Left lung (tissue), 14 donors: ENCODE data around the gene COA8. TPM values are rescaled to one million over a fixed set of nuclear protein-coding genes. Genes with fewer than 3 reads are reported as not detected.

Source experiments
- ATAC-seq: fragments of 200-7000 bp; cut with Tn5 transposase; one replicate; pipeline ENCODE4 v1.9.1; 2020; ENCODE audit warnings: moderate library complexity
- DNase-seq, 4 donors: peaks; one replicate each; pipeline ENCODE4 v3.0.0-alpha.2; 2013 to 2020
- H3K27ac ChIP-seq, 2 donors: fragments of 200-600 bp; sonication (generic) in 1 of 2; one replicate each; pipeline versions ENCODE4 v1.5.0 to v1.8.0; 2020 to 2021
- H3K27me3 ChIP-seq, 2 donors: fragments of 200-600 bp; sonication (generic) in 1 of 2; one replicate each; pipeline versions ENCODE4 v1.5.0 to v1.8.0; 2020 to 2021
- H3K36me3 ChIP-seq, 2 donors: fragments of 200-600 bp; sonication (generic) in 1 of 2; one replicate each; pipeline versions ENCODE4 v1.5.0 to v1.8.0; 2020 to 2021
- H3K4me1 ChIP-seq, 2 donors: fragments of 200-600 bp; one replicate each; pipeline ENCODE4 v1.8.0; 2021
- H3K4me3 ChIP-seq, 2 donors: fragments of 200-600 bp; sonication (generic) in 1 of 2; one replicate each; pipeline versions ENCODE4 v1.5.0 to v1.8.0; 2020 to 2021; ENCODE audit warnings: mild to moderate bottlenecking in 1 of 2
- H3K9me3 ChIP-seq, 2 donors: fragments of 200-600 bp; sonication (generic) in 1 of 2; one replicate each; pipeline versions ENCODE4 v1.5.0 to v1.8.0; 2020 to 2021
- intact Hi-C, 2 donors: fragments of 100-400 bp; cut with DNase I; formaldehyde crosslinking; loops; one replicate each; pipeline versions ENCODE4 v1.11.2 to v1.14.2; 2022
- long read RNA-seq, 12 donors: library from polyadenylated mRNA in 2 of 12; unstranded in 2 of 12; transcript quantifications; one replicate each; pipeline ENCODE4 v2.0.0 and lab custom pipeline, GENCODE V29; 2019 to 2026
- polyA plus RNA-seq, 6 donors: library from polyadenylated mRNA; unstranded; fragments of 120-200 nt; gene quantifications; one replicate each; pipeline ENCODE4 v1.2.1, GENCODE V29; 2013; ENCODE audit not compliant: insufficient read length in 6 of 6
- total RNA-seq, 2 donors: library from RNA; stranded (reverse); fragmentation: NEBNext Ultra II Directional; extraction: Animal tissue kit (Norgen Biotek cat#: 25700); gene quantifications; one replicate each; pipeline ENCODE4 v1.2.1, GENCODE V29; 2021
- TF ChIP-seq, protein P1 (sequence below), 2 donors: fragments of 200-600 bp; sonication (generic) in 1 of 2; IDR thresholded peaks; one replicate each; pipeline versions ENCODE4 v1.5.0 to v1.8.0; 2021; ENCODE audit warnings: antibody characterized with exemption in 2 of 2
- donor health status: DM: no; HTN: yes; CAD: no.
- donor health status: DM: no; HTN: no; CAD: no.

Gene COA8, protein sequence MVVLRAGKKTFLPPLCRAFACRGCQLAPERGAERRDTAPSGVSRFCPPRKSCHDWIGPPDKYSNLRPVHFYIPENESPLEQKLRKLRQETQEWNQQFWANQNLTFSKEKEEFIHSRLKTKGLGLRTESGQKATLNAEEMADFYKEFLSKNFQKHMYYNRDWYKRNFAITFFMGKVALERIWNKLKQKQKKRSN
- total RNA-seq = 10 to 100 TPM; 35.1 to 35.6 TPM
- 10 to 100 TPM; 33.2 to 41.7 (median 38.7) TPM for polyA plus RNA-seq
- long read RNA-seq, donor 1, transcript APOPT1-201 (5 exons, 2,523 nt) = major isoform, 20 of 31 reads
- long read RNA-seq, donor 1, transcript APOPT1-202 (3 exons, 575 nt) = minor isoform, 5 of 31 reads
- long read RNA-seq, donor 1, partial matches to known transcripts = 0 of 31 reads
- long read RNA-seq, donor 1, other reads (novel, unspliced or antisense) = 0 of 31 reads
- long read RNA-seq, donor 2, transcript APOPT1-202 (3 exons, 575 nt) = minor isoform, 8 of 25 reads
- long read RNA-seq, donor 2, transcript APOPT1-201 (5 exons, 2,523 nt) = major isoform, 15 of 25 reads
- long read RNA-seq, donor 2, partial matches to known transcripts = 0 of 25 reads
- long read RNA-seq, donor 2, other reads (novel, unspliced or antisense) = 0 of 25 reads
- long read RNA-seq, donor 3, transcript APOPT1-202 (3 exons, 575 nt) = minor isoform, 8 of 25 reads
- long read RNA-seq, donor 3, transcript APOPT1-201 (5 exons, 2,523 nt) = major isoform, 15 of 25 reads
- long read RNA-seq, donor 3, partial matches to known transcripts = 0 of 25 reads
- long read RNA-seq, donor 3, other reads (novel, unspliced or antisense) = 0 of 25 reads
- long read RNA-seq, donor 4, transcript APOPT1-207 (5 exons, 906 nt) = minor isoform, 6 of 30 reads
- long read RNA-seq, donor 4, transcript APOPT1-201 (5 exons, 2,523 nt) = major isoform, 14 of 30 reads
- long read RNA-seq, donor 4, partial matches to known transcripts = 2 of 30 reads
- long read RNA-seq, donor 4, other reads (novel, unspliced or antisense) = 6 of 30 reads
- long read RNA-seq, donor 5, transcript APOPT1-202 (3 exons, 575 nt) = minor isoform, 6 of 34 reads
- long read RNA-seq, donor 5, transcript APOPT1-201 (5 exons, 2,523 nt) = major isoform, 25 of 34 reads
- long read RNA-seq, donor 5, partial matches to known transcripts = 0 of 34 reads
- long read RNA-seq, donor 5, other reads (novel, unspliced or antisense) = 0 of 34 reads
- long read RNA-seq, donor 6, transcript APOPT1-202 (3 exons, 575 nt) = minor isoform, 11 of 58 reads
- long read RNA-seq, donor 6, transcript APOPT1-203 (4 exons, 782 nt) = minor isoform, 6 of 58 reads
- long read RNA-seq, donor 6, transcript APOPT1-201 (5 exons, 2,523 nt) = major isoform, 27 of 58 reads
- long read RNA-seq, donor 6, partial matches to known transcripts = 11 of 58 reads
- long read RNA-seq, donor 6, other reads (novel, unspliced or antisense) = 0 of 58 reads
- long read RNA-seq, donor 7, transcript APOPT1-201 (5 exons, 2,523 nt) = major isoform, 15 of 19 reads
- long read RNA-seq, donor 7, partial matches to known transcripts = 0 of 19 reads
- long read RNA-seq, donor 7, other reads (novel, unspliced or antisense) = 0 of 19 reads
- long read RNA-seq, donor 8, transcript APOPT1-201 (5 exons, 2,523 nt) = major isoform, 12 of 16 reads
- long read RNA-seq, donor 8, partial matches to known transcripts = 0 of 16 reads
- long read RNA-seq, donor 8, other reads (novel, unspliced or antisense) = 0 of 16 reads
- long read RNA-seq, donor 9, partial matches to known transcripts = 0 of 1 reads
- long read RNA-seq, donor 9, other reads (novel, unspliced or antisense) = 0 of 1 reads
- long read RNA-seq, donor 10, transcript APOPT1-201 (5 exons, 2,523 nt) = major isoform, 17 of 23 reads
- long read RNA-seq, donor 10, partial matches to known transcripts = 1 of 23 reads
- long read RNA-seq, donor 10, other reads (novel, unspliced or antisense) = 1 of 23 reads
- long read RNA-seq, donor 11 = 0 reads
- long read RNA-seq, donor 12, transcript APOPT1-201 (5 exons, 2,523 nt) = major isoform, 6 of 16 reads
- long read RNA-seq, donor 12, partial matches to known transcripts = 0 of 16 reads
- long read RNA-seq, donor 12, other reads (novel, unspliced or antisense) = 0 of 16 reads

DNA sequence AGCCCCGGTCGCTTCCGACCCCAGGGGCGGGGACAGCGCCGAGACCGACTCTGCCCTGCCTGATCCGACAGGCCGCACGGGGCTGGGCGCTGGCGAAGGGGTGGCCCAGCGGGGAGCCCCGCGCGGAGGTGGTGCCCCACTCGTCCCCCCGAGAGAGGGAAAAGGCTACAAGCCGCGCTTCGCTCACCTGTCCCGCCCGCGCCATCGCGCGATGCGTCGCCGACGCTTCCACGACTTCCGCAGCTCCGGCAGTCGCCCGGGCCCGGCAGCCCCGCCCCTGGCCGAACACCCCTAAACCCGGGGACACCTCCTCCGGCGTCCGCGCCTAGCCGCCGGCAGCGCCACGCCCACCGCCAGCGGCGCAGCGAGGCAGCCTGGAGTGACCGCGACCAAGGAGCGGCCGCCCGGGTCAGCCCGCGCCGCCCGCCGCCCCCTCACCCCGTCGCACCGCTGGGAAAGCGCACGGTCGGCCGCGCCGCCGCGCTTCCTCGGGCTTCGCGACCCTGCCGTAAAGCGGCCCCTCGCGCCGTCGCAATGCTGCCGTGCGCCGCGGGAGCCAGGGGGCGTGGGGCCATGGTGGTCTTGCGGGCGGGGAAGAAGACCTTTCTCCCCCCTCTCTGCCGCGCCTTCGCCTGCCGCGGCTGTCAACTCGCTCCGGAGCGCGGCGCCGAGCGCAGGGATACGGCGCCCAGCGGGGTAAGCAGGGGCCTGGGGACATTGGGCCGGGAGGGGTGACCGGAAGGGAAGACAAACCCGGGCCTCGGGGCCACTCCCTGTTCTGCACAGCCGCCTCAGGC is at the start of gene COA8, which contains the start of gene BAG5:
Gene COA8, plus strand, starts transcription at position 532 of the 797 bp plus-strand sequence. Its CDS starts 42 bp downstream, at position 574.
Gene BAG5, minus strand, starts transcription at position 229 of the 797 bp plus-strand sequence. CDS start 1,493 bp downstream, outside the sequence.
- DNase-seq (peak; percentile 87 to 97 (median 90)), ATAC-seq (peak; percentile 86)
- Histone ChIP-seq H3K9me3 (no peaks in the 10 kb centered on the region), H3K4me1 (peaks cover 17 to 74% of the 10 kb centered on the region in 2 donors), H3K36me3 (peaks cover 0 to 26% of the 10 kb centered on the region in 2 donors), H3K27me3 (no peaks in the 10 kb centered on the region), H3K27ac (peak within 1 kb of the TSS; percentile 93 to 97), H3K4me3 (peak within 1 kb of the TSS; percentile 81 to 99)
- intact Hi-C loops = no loop called here
- TF ChIP-seq, protein P1, sequence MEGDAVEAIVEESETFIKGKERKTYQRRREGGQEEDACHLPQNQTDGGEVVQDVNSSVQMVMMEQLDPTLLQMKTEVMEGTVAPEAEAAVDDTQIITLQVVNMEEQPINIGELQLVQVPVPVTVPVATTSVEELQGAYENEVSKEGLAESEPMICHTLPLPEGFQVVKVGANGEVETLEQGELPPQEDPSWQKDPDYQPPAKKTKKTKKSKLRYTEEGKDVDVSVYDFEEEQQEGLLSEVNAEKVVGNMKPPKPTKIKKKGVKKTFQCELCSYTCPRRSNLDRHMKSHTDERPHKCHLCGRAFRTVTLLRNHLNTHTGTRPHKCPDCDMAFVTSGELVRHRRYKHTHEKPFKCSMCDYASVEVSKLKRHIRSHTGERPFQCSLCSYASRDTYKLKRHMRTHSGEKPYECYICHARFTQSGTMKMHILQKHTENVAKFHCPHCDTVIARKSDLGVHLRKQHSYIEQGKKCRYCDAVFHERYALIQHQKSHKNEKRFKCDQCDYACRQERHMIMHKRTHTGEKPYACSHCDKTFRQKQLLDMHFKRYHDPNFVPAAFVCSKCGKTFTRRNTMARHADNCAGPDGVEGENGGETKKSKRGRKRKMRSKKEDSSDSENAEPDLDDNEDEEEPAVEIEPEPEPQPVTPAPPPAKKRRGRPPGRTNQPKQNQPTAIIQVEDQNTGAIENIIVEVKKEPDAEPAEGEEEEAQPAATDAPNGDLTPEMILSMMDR (IDR thresholded peaks at IDR 0.05) = no peak

DNA sequence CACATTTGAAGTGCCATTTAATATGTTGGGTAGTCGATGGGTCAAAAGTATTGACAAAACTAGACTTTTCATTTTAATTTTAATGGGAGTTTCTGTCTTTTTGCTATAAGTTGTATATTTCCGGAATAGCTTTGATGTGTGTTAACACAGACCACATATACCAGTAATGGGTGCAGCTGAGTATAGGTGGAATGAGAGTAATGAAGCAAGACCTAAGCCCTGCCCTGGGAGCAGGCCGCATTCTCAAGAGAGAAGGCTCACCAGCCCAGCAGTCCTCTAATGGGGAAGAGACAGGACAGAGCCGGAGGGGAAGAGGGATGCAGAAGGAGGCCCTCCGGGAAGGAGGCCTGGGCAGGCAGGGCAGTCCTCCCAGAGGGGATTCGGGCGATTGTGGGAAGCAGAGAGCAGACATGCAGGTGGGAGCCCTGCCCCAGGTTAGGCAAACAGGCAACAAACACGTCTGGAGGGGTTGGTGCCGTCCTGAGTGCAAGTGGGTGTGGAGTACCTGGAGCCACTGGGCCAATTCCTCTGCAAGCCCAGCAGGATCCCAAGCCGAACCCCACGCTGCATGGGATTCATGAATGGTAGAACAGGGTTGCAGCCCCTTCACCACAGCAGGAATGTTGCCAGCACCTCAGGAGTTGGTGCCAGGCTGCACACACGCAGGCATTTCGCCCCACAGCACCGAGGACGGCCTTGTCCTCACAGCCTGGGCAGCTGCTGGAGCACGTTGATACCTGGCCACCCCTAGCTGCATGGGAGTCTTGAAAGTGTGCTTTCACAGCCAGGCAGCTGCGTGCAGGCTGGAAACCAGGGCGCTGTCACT is 48.0 kb upstream of the COA8 start:
- TF ChIP-seq, protein P1 (IDR thresholded peaks at IDR 0.05) = no peak
- intact Hi-C loops = no loop called here
- ATAC-seq (no peak), DNase-seq (peak in 2 of 4 donors; percentile 18 to 61)
- Histone ChIP-seq H3K4me1 (peaks cover 17 to 36% of the 10 kb centered on the region in 2 donors), H3K27me3 (no peaks in the 10 kb centered on the region), H3K27ac (no peak overlapping the region), H3K36me3 (peaks cover 0 to 23% of the 10 kb centered on the region in 2 donors), H3K4me3 (no peak overlapping the region), H3K9me3 (no peaks in the 10 kb centered on the region)

DNA sequence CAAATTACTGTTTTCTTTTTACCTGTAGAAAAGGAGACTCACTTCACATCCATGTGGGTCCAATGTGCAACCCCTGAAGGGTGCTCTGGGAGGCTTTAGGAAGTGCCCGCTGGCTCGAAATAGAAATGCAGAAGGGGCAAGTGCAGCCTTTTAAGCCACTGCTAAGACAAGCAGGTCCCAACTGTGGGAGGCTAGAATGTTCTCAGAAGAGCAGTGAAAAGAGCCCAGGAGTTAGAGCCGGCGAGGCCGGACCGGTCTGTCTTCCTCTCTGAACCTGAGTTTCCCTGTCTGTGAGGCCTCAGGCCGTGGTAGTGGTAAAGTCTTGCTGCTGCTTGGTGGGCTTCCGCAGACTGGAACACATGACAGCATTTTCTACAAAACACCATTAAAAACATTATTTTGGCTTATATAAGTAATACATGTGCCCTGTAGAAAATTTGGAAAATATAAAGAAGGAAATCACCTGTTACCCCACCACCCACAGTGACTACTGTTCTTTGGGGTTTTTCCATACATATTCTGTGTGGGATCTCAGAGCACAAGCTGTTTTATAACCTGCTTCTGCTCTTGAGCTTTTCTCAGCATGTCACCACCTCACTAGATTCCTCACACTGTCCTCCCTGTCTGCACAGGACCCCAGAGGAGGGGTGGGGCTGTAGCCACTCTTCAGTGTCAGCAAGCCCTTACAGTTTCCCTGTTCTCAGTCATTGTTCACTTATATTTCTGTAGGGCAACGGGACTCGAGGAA is 46.2 kb upstream of the COA8 start:
- DNase-seq = no peak
- H3K4me1 ChIP-seq = peaks cover 28 to 53% of the 10 kb centered on the region in 2 donors
- TF ChIP-seq, protein P1 (IDR thresholded peaks at IDR 0.05) = no peak
- no peak for ATAC-seq
- no peak overlapping the region for H3K4me3 ChIP-seq
- H3K36me3 ChIP-seq = peaks cover 0 to 5% of the 10 kb centered on the region in 2 donors
- peaks cover 0 to 17% of the 10 kb centered on the region in 2 donors for H3K27me3 ChIP-seq
- H3K9me3 ChIP-seq = no peaks in the 10 kb centered on the region
- intact Hi-C loops = no loop called here
- H3K27ac ChIP-seq = no peak overlapping the region
